Right lobe of liver (tissue), 6 donors: Measurements from ENCODE around the gene LRRTM2. TPM values are rescaled to one million over a fixed set of nuclear protein-coding genes. Genes with fewer than 3 reads are reported as not detected.
"Not testable (repeated sequence)": the region's sequence is repeated elsewhere in the genome, so short reads cannot be mapped to it uniquely, and the experiment has no call there.

Source experiments
- ATAC-seq, 4 donors: fragments of 200-7000 bp; cut with Tn5 transposase; one replicate each; pipeline ENCODE4 v1.9.1; 2020; ENCODE audit warnings: mild to moderate bottlenecking in 4 of 4, moderate library complexity in 4 of 4
- DNase-seq, 3 donors: peaks; one replicate each; pipeline ENCODE4 v3.0.0-alpha.2; 2020
- H3K27ac ChIP-seq, 3 donors: fragments of 200-600 bp; one replicate each; pipeline ENCODE4 v1.8.0; 2022
- H3K27me3 ChIP-seq, 2 donors: fragments of 200-600 bp; one replicate each; pipeline ENCODE4 v1.8.0; 2022
- H3K36me3 ChIP-seq, 4 donors: fragments of 200-600 bp; sonication (generic) in 1 of 4; one replicate each; pipeline versions ENCODE4 v1.5.1 to v1.8.0; 2017 to 2022; ENCODE audit warnings: control low read depth in 1 of 4
- H3K4me1 ChIP-seq, 4 donors: fragments of 200-600 bp; sonication (generic) in 1 of 4; one replicate each; pipeline versions ENCODE4 v1.5.1 to v1.8.0; 2017 to 2022; ENCODE audit warnings: control low read depth in 1 of 4
- H3K4me3 ChIP-seq, 3 donors: fragments of 200-600 bp; one replicate each; pipeline ENCODE4 v1.8.0; 2022
- H3K9me3 ChIP-seq, 4 donors: fragments of 200-600 bp; sonication (generic) in 1 of 4; one replicate each; pipeline versions ENCODE4 v1.5.1 to v1.8.0; 2017 to 2022; ENCODE audit warnings: control low read depth in 1 of 4
- POLR2A ChIP-seq: fragments of 450-650 bp; IDR thresholded peaks from one replicate; pipeline ENCODE4 v1.6.1; 2017; ENCODE audit warnings: antibody characterized with exemption, mild to moderate bottlenecking
- WGBS: methylation state at CpG from one replicate; pipeline ENCODE4 v1.1.6; 2018; ENCODE audit warnings: low coverage, low lambda C conversion rate; ENCODE audit not compliant: insufficient coverage; ENCODE audit errors: missing lambda C conversion rate; 5-methylcytosine and 5-hydroxymethylcytosine counted together
- intact Hi-C, 2 donors: fragments of 100-400 bp; cut with DNase I; formaldehyde crosslinking; loops; one replicate each; pipeline versions ENCODE4 v1.11.2 to v1.14.1; 2022
- long read RNA-seq: library from polyadenylated mRNA; unstranded; transcript quantifications from one replicate; pipeline ENCODE4 v2.0.0, GENCODE V29; 2019
- total RNA-seq, 6 experiments: library from RNA; depleted of rRNA in 2 of 6; stranded (reverse); fragments of >200 nt in 2 of 6; fragmentation: NEBNext Ultra II Directional in 3 of 6; extraction: Animal tissue kit (Norgen Biotek cat#: 25700) in 3 of 6; gene quantifications; one replicate each; pipeline versions ENCODE4 v1.1.0 to v1.2.4, GENCODE V29; 2016 to 2023
- TF ChIP-seq, protein P1 (sequence below), 4 donors: fragments of 200-600 bp in 3 of 4; fragments of 450-650 bp in 1 of 4; IDR thresholded peaks; one replicate each; pipeline versions ENCODE4 v1.5.1 to v1.8.0; 2016 to 2022; ENCODE audit warnings: antibody characterized with exemption in 4 of 4, mild to moderate bottlenecking in 2 of 4
- donor health status: DM: no; HTN: yes; CAD: no.
- donor health status: DM: no; HTN: no; CAD: no.
- donor health status: DM: no; HTN: no; CAD: no.
- donor health status: DM: no; HTN: yes; CAD: no.
- donor health status: DM: no; HTN: yes; CAD: no.

Gene LRRTM2, protein sequence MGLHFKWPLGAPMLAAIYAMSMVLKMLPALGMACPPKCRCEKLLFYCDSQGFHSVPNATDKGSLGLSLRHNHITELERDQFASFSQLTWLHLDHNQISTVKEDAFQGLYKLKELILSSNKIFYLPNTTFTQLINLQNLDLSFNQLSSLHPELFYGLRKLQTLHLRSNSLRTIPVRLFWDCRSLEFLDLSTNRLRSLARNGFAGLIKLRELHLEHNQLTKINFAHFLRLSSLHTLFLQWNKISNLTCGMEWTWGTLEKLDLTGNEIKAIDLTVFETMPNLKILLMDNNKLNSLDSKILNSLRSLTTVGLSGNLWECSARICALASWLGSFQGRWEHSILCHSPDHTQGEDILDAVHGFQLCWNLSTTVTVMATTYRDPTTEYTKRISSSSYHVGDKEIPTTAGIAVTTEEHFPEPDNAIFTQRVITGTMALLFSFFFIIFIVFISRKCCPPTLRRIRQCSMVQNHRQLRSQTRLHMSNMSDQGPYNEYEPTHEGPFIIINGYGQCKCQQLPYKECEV
- total RNA-seq: under 1 TPM in 5 of 6 experiments, not detected in 1; 0.06 to 0.53 (median 0.17) TPM
- long read RNA-seq: 0 reads

DNA sequence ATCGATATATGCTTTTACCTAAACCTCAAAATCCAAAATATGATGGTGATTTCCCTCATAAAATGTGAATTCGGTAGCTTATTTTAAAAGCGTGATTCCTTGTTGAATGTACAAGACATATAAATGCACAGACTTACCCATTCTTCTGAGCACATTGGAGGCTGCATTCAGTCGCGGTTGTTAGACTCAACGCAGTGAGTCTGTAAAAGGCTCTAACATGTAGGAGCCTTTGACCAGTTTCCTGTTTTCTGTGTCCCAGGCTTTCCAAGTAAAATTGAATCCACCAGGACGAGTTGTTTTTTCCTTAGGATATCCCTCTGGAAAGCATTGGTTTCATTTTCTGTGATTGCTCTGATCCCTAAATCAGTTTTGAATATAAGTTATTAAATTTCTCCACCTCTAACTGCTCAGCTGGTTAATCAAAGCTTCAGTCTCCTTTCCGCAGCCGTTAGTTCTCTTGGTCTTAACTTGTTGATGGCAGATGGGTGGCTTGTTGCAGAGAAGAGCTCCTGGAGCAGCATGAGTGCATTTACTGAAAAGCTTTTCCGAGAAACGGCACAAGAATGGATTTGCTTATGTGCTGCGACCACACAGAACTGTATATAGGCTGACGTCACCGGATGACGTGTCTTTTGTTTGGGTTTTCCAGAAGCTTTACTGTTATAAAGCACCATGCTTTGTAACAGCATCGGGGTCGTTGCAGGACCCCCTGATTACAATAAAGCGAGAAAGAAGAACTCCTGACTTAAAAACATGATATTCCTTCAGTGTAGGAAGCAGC, at the start of gene LRRTM2:
Gene LRRTM2, minus strand, starts transcription at position 565 of the 781 bp plus-strand sequence. Its CDS starts 424 bp downstream, at position 141.
- H3K27ac ChIP-seq: no peak within 1 kb of the TSS
- peaks cover 0 to 6% (median 3%) of the 10 kb centered on the region in 4 donors for H3K4me1 ChIP-seq
- H3K9me3 ChIP-seq: no peaks in the 10 kb centered on the region
- ATAC-seq (peak in 3 of 4 donors; percentile 24 to 55 (median 26)), DNase-seq (no peak)
- no peak within 1 kb of the TSS for H3K4me3 ChIP-seq
- no peak for TF ChIP-seq POLR2A
- WGBS: 78% methylated on average over 18 of the region's 18 CpGs
- intact Hi-C loops: no loop called here
- no peaks in the 10 kb centered on the region for H3K27me3 ChIP-seq
- H3K36me3 ChIP-seq: no peaks in the 10 kb centered on the region

DNA sequence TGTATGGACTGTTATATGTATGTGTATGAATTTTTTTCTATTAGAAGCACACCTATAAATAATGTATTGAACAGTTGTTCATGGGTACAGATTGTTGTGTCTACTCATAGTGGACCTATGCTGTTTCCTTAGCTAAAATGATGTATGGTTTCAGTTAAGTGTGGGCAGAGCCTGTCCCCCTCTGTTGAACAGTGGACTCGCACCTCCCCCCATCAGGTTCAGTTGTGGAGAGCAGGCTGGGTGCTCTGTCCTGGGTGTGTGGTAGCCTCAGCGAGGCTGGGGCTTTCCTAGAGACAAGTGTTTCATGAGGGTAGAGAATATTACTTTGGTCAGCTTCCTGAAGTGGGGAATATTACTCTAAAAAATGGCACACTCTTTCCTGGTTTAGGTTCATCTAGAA, 47.4 kb upstream of the LRRTM2 start:
- ATAC-seq: no peak
- Histone ChIP-seq H3K4me3 (no peak overlapping the region), H3K9me3 (no peaks in the 10 kb centered on the region), H3K27ac (no peak overlapping the region), H3K4me1 (peaks cover 0 to under 1% (median 0%) of the 10 kb centered on the region in 4 donors), H3K27me3 (no peaks in the 10 kb centered on the region), H3K36me3 (peaks cover 0 to 33% (median 10%) of the 10 kb centered on the region in 4 donors)
- no peak for TF ChIP-seq POLR2A
- TF ChIP-seq, protein P1, sequence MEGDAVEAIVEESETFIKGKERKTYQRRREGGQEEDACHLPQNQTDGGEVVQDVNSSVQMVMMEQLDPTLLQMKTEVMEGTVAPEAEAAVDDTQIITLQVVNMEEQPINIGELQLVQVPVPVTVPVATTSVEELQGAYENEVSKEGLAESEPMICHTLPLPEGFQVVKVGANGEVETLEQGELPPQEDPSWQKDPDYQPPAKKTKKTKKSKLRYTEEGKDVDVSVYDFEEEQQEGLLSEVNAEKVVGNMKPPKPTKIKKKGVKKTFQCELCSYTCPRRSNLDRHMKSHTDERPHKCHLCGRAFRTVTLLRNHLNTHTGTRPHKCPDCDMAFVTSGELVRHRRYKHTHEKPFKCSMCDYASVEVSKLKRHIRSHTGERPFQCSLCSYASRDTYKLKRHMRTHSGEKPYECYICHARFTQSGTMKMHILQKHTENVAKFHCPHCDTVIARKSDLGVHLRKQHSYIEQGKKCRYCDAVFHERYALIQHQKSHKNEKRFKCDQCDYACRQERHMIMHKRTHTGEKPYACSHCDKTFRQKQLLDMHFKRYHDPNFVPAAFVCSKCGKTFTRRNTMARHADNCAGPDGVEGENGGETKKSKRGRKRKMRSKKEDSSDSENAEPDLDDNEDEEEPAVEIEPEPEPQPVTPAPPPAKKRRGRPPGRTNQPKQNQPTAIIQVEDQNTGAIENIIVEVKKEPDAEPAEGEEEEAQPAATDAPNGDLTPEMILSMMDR (IDR thresholded peaks at IDR 0.05): no peak
- DNase-seq: no peak
- WGBS: 94% methylated on average over 2 of the region's 2 CpGs
- intact Hi-C loops: no loop called here

DNA sequence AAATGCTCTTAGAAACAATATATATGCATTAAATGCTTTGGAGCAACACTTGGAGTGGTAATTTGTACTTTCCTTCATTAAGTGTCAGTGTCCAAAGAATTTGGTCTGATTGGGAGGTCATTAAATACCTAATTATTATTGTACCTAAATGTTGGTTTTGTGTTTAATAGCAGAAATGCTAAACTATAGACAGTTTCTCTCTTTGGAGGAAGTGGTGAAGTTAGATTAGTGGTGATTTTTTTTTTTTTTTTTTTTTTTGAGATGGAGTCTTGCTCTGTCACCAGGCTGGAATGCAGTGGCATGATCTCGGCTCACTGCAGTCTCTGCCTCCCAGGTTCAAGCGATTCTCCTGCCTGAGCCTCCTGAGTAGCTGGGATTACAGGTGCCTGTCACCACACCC, 46.2 kb upstream of the LRRTM2 start:
- no CpG with 5 or more reads among the region's 2 CpGs for WGBS

DNA sequence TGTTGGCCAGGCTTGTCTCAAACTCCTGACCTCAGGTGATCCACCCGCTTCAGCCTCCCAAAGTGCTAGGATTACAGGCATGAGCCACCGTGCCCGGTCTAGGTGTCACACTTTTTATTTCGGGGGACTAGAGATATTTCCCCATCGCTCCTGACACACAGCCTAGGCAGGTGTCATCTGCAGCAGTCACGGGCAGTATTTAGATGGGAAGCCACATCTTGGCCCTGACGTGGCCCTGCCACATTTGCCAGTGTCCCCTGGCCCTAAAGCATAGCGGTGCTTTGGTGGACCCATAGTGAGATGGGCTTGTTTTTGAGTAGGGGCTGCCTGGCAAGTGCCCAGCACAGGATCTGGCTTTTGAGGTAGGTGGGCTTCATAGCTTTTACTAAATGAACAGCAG, 45.0 kb upstream of the LRRTM2 start:
- DNase-seq: no peak

More for the DNA sequence above, 46.2 kb upstream of the LRRTM2 start:
- H3K4me3 ChIP-seq, H3K9me3 ChIP-seq, H3K4me1 ChIP-seq, DNase-seq, intact Hi-C loops, ATAC-seq, H3K27me3 ChIP-seq, H3K27ac ChIP-seq: not testable (repeated sequence)
- peaks cover 0 to 34% (median 8%) of the 10 kb centered on the region in 4 donors for H3K36me3 ChIP-seq

DNA sequence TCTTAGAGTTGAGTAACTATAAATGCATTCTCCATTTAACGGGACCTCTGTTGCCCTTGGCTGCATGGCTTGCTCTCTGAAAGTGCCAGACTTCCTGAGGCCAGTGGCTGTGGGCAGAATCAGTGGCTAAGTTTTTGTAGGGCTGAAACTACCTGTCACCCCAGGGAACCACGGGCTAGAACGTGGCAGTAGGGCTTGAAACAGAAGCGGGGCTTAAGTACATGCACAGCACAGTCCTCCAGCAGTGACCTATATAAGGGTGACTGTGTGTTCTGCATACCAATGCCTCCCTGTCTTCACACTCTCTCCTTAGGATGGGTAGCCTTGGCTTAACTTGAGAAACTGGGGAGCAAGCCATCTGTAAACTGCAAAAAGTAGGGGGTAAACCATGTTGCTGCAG, 43.6 kb upstream of the LRRTM2 start:
- DNase-seq (no peak), ATAC-seq (no peak)
- 92% methylated on average over 1 of the region's 4 CpGs for WGBS
- Histone ChIP-seq H3K9me3 (no peaks in the 10 kb centered on the region), H3K36me3 (peaks cover 0 to 14% (median 0%) of the 10 kb centered on the region in 4 donors), H3K4me1 (no peaks in the 10 kb centered on the region), H3K27me3 (no peaks in the 10 kb centered on the region), H3K27ac (no peak overlapping the region), H3K4me3 (no peak overlapping the region)
- TF ChIP-seq, protein P1 (IDR thresholded peaks at IDR 0.05): no peak
- TF ChIP-seq POLR2A: no peak
- intact Hi-C loops: no loop called here

More for the DNA sequence above, 45.0 kb upstream of the LRRTM2 start:
- H3K4me3 ChIP-seq: no peak overlapping the region
- no peaks in the 10 kb centered on the region for H3K27me3 ChIP-seq
- H3K9me3 ChIP-seq: no peaks in the 10 kb centered on the region
- intact Hi-C loops: no loop called here
- no peaks in the 10 kb centered on the region for H3K4me1 ChIP-seq
- no peak for ATAC-seq
- no peak overlapping the region for H3K27ac ChIP-seq
- no peak for TF ChIP-seq POLR2A
- TF ChIP-seq, protein P1 (IDR thresholded peaks at IDR 0.05): no peak
- peaks cover 0 to 23% (median under 1%) of the 10 kb centered on the region in 4 donors for H3K36me3 ChIP-seq
- 100% methylated on average over 3 of the region's 8 CpGs for WGBS
